Sigmoid colon (tissue), 7 donors: ENCODE measurements around the gene HMCN2. TPM values are rescaled to one million over a fixed set of nuclear protein-coding genes. Genes with fewer than 3 reads are reported as not detected.

Experiments used
- DNase-seq: peaks from one replicate; pipeline ENCODE4 v3.0.0-alpha.2; 2019
- H3K27ac ChIP-seq, 4 donors: fragments of 200-600 bp; sonication (generic); one replicate each; pipeline ENCODE4 v1.5.1; 2016 to 2019; ENCODE audit warnings: mild to moderate bottlenecking in 1 of 4
- H3K27me3 ChIP-seq, 3 donors: fragments of 200-600 bp; sonication (generic); one replicate each; pipeline ENCODE4 v1.5.1; 2019; ENCODE audit warnings: mild to moderate bottlenecking in 1 of 3
- H3K36me3 ChIP-seq, 4 donors: fragments of 200-600 bp; sonication (generic); one replicate each; pipeline ENCODE4 v1.5.1; 2016 to 2019
- H3K4me1 ChIP-seq, 4 donors: fragments of 200-600 bp; sonication (generic); one replicate each; pipeline ENCODE4 v1.5.1; 2017 to 2019
- H3K4me3 ChIP-seq, 4 donors: fragments of 200-600 bp; sonication (generic); one replicate each; pipeline ENCODE4 v1.5.1; 2017 to 2019; ENCODE audit warnings: mild to moderate bottlenecking in 2 of 4, moderate library complexity in 1 of 4
- H3K9me3 ChIP-seq, 4 donors: fragments of 200-600 bp in 3 of 4; sonication (generic) in 3 of 4; one replicate each; pipeline versions ENCODE4 v1.5.1 to v1.6.1; 2013 to 2019
- EP300 ChIP-seq, 4 donors: sonication (generic); formaldehyde crosslinking; IDR thresholded peaks; one replicate each; pipeline ENCODE4 v1.6.1; 2017; ENCODE audit warnings: antibody characterized with exemption in 4 of 4
- POLR2A ChIP-seq, 2 donors: fragments of 450-650 bp; IDR thresholded peaks; one replicate each; pipeline ENCODE4 v1.6.1; 2016; ENCODE audit warnings: antibody characterized with exemption in 2 of 2, mild to moderate bottlenecking in 2 of 2, moderate library complexity in 2 of 2
- POLR2AphosphoS5 ChIP-seq, 4 donors: sonication (generic); formaldehyde crosslinking; IDR thresholded peaks; one replicate each; pipeline ENCODE4 v1.6.1; 2017; ENCODE audit warnings: antibody characterized with exemption in 4 of 4
- WGBS, 2 donors: extraction: QIAGEN DNeasy Blood & Tissue Kit; methylation state at CpG; one replicate each; pipeline ENCODE4 v1.1.7; 2013; 5-methylcytosine and 5-hydroxymethylcytosine counted together
- intact Hi-C: fragments of 100-400 bp; cut with DNase I; formaldehyde crosslinking; loops from one replicate; pipeline ENCODE4 v1.15.1; 2023
- polyA plus RNA-seq, 3 donors: library from polyadenylated mRNA; stranded (reverse); fragments of 200-250 nt; gene quantifications; one replicate each; pipeline ENCODE4 v1.2.3, GENCODE V29; 2013
- total RNA-seq, 4 donors: library from RNA; depleted of rRNA; stranded (reverse); fragments of >200 nt; gene quantifications; one replicate each; pipeline ENCODE4 v1.1.0, GENCODE V29; 2016
- TF ChIP-seq, protein P1 (sequence below), 4 experiments: fragments of 450-650 bp in 3 of 4; fragments of 200-600 bp in 1 of 4; IDR thresholded peaks; one replicate each; pipeline ENCODE4 v1.5.1; 2016 to 2019; ENCODE audit warnings: antibody characterized with exemption in 4 of 4, mild to moderate bottlenecking in 3 of 4, moderate library complexity in 2 of 4
- donor health status: healthy with polysubstance abuse.
- donor health status: Bipolar disorder and iron deficiency.
- donor health status: healthy.

HMCN2 gene
- total and polyA plus RNA-seq, 7 donors = 3.6 to 106 (median 13.2) TPM

DNA sequence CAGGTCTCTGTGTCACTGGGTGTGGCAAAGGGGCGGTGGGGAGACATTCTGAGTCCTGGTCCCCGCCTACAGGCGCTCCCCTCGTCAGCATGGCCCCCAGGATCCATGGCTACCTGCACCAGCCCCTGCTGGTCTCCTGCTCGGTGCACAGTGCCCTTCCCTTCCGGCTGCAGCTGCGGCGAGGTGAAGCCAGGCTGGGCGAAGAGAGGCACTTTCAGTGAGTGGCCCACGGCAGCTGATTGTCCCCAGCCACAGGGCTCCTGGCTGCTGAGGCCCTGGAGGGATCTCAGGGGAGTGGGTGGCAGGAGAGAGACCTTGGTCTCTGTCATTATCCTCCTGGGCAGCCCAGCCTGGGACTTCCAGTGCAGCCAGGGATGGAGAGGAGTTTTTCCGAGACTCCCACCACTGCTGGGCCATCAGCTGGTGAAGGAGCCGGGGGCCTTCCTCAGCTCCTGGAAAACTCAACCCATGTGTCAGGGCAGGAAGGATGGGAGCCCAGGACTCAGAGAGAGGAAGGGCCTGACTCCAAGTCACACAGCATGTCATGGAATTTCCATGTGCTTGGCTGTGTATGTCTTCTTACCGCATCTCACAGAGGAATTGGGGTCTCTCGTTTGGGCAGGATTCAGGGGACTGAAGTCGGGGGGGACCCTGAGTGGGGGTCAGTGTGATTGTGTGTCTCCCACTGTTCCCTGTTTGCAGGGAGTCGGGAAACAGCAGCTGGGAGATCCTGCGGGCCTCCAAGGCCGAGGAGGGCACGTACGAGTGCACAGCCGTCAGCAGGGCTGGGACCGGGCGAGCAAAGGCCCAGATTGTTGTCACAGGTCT, 37.4 kb downstream of the HMCN2 start:
- Histone ChIP-seq H3K27ac (peak overlapping the region in 3 of 4 donors; percentile 76 to 95 (median 87)), H3K9me3 (no peaks in the 10 kb centered on the region), H3K27me3 (no peaks in the 10 kb centered on the region), H3K36me3 (peaks cover 0 to 31% (median 15%) of the 10 kb centered on the region in 4 donors), H3K4me3 (no peak overlapping the region), H3K4me1 (peaks cover 0 to 71% (median 51%) of the 10 kb centered on the region in 4 donors)
- intact Hi-C loops = no loop called here
- TF ChIP-seq EP300 (IDR thresholded peaks at IDR 0.05) = no peak
- TF ChIP-seq POLR2AphosphoS5 (IDR thresholded peaks at IDR 0.05) = no peak
- TF ChIP-seq, protein P1, sequence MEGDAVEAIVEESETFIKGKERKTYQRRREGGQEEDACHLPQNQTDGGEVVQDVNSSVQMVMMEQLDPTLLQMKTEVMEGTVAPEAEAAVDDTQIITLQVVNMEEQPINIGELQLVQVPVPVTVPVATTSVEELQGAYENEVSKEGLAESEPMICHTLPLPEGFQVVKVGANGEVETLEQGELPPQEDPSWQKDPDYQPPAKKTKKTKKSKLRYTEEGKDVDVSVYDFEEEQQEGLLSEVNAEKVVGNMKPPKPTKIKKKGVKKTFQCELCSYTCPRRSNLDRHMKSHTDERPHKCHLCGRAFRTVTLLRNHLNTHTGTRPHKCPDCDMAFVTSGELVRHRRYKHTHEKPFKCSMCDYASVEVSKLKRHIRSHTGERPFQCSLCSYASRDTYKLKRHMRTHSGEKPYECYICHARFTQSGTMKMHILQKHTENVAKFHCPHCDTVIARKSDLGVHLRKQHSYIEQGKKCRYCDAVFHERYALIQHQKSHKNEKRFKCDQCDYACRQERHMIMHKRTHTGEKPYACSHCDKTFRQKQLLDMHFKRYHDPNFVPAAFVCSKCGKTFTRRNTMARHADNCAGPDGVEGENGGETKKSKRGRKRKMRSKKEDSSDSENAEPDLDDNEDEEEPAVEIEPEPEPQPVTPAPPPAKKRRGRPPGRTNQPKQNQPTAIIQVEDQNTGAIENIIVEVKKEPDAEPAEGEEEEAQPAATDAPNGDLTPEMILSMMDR (IDR thresholded peaks at IDR 0.05) = no peak
- no peak for TF ChIP-seq POLR2A (IDR thresholded peaks at IDR 0.05)
- no peak for DNase-seq
- 75 to 87% methylated on average over 23 of the region's 23 CpGs for WGBS, 2 donors

DNA sequence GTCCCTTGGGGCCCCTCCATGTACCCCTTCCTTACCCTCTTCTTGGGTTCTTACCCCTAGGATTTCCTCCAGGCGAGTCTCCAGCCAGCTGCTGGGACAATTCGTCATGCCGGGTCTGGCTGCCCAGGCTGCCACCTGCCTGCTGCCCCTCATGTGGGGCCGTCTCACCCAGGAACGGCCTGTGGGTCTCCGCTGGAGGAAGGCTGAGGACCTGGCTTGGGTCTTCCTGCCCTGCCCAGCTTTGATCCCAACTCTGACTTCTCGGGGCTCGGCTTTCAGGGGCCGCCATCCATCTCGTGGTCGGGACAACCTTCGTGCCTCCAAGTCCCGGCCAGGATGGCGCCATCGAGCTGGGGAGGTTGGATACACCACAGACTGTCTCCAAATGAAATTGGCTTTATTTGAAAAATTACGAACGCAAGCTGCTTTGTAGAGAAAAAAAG, 38.1 kb downstream of the HMCN2 start:
- H3K27ac ChIP-seq = peak overlapping the region; percentile 44 to 95 (median 82)
- peaks cover 0 to 71% (median 51%) of the 10 kb centered on the region in 4 donors for H3K4me1 ChIP-seq
- intact Hi-C loops = no loop called here
- DNase-seq = no peak
- H3K4me3 ChIP-seq = no peak overlapping the region
- peaks cover 0 to 36% (median 15%) of the 10 kb centered on the region in 4 donors for H3K36me3 ChIP-seq
- WGBS, 2 donors = 74 to 75% methylated on average over 17 of the region's 17 CpGs
- H3K9me3 ChIP-seq = no peaks in the 10 kb centered on the region
- no peaks in the 10 kb centered on the region for H3K27me3 ChIP-seq
- TF ChIP-seq, protein P1 (IDR thresholded peaks at IDR 0.05) = no peak
- TF ChIP-seq POLR2A (IDR thresholded peaks at IDR 0.05) = no peak
- no peak for TF ChIP-seq POLR2AphosphoS5 (IDR thresholded peaks at IDR 0.05)
- no peak for TF ChIP-seq EP300 (IDR thresholded peaks at IDR 0.05)

DNA sequence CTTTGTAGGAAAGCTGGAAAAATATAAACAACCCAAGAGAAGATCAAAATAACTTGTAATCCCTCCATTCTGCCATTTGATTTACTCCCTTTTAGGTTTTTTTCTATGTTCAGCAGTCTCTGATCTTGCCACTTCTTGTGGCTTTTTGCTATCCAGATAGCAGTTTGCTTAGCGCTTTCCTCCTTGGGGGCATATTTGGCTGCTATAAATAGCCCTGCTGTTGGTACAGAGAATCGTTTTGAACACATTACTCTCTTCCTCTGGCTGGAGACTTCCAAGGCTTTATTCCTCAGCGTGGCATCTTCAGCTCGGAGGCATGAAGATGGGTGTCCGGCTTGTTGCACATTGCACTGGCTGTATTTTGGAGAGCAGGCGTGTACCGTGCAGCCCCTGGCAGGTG, 38.6 kb downstream of the HMCN2 start:
- TF ChIP-seq POLR2AphosphoS5 (IDR thresholded peaks at IDR 0.05) = no peak
- TF ChIP-seq, protein P1 (IDR thresholded peaks at IDR 0.05) = no peak
- TF ChIP-seq EP300 (IDR thresholded peaks at IDR 0.05) = no peak
- no peak for TF ChIP-seq POLR2A (IDR thresholded peaks at IDR 0.05)
- Histone ChIP-seq H3K36me3 (peaks cover 0 to 37% (median 15%) of the 10 kb centered on the region in 4 donors), H3K4me1 (peaks cover 0 to 71% (median 51%) of the 10 kb centered on the region in 4 donors), H3K9me3 (no peaks in the 10 kb centered on the region), H3K27me3 (no peaks in the 10 kb centered on the region), H3K4me3 (no peak overlapping the region), H3K27ac (peak overlapping the region; percentile 44 to 95 (median 82))
- no peak for DNase-seq
- 60 to 63% methylated on average over 7 of the region's 7 CpGs for WGBS, 2 donors
- intact Hi-C loops = no loop called here

DNA sequence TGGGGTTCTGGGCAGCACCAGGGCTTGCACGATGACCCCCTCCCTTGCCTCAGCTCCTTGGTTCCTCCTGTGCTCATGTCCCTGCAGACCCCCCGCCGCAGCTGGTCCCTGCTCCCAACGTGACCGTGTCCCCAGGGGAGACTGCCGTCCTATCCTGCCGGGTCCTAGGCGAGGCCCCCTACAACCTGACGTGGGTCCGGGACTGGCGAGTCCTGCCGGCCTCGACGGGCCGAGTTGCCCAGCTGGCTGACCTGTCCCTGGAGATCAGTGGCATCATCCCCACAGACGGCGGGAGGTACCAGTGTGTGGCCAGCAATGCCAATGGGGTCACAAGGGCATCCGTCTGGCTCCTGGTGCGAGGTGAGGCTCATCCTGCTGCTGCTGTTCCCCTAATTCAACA, 39.1 kb downstream of the HMCN2 start:
- WGBS, 2 donors = 82 to 89% methylated on average over 19 of the region's 19 CpGs
- Histone ChIP-seq H3K4me1 (peaks cover 0 to 68% (median 51%) of the 10 kb centered on the region in 4 donors), H3K27me3 (no peaks in the 10 kb centered on the region), H3K27ac (peak overlapping the region; percentile 44 to 95 (median 82)), H3K36me3 (peaks cover under 1 to 37% (median 14%) of the 10 kb centered on the region in 4 donors), H3K9me3 (no peaks in the 10 kb centered on the region), H3K4me3 (no peak overlapping the region)
- TF ChIP-seq EP300 (IDR thresholded peaks at IDR 0.05) = no peak
- TF ChIP-seq POLR2AphosphoS5 (IDR thresholded peaks at IDR 0.05) = no peak
- TF ChIP-seq, protein P1 (IDR thresholded peaks at IDR 0.05) = no peak
- no peak for TF ChIP-seq POLR2A (IDR thresholded peaks at IDR 0.05)
- DNase-seq = no peak
- intact Hi-C loops = no loop called here
